C4-2B (cell line): ENCODE results near the gene ZNF169.

Experiments used
- CTCF ChIP-seq: fragments of 450-650 bp; conservative IDR thresholded peaks from 2 replicates; pipeline ENCODE4 v1.5.1; 2017; ENCODE audit warnings: mild to moderate bottlenecking
- ZFX ChIP-seq: fragments of 450-650 bp; IDR thresholded peaks from 2 replicates; pipeline ENCODE4 v1.6.1; 2017

DNA sequence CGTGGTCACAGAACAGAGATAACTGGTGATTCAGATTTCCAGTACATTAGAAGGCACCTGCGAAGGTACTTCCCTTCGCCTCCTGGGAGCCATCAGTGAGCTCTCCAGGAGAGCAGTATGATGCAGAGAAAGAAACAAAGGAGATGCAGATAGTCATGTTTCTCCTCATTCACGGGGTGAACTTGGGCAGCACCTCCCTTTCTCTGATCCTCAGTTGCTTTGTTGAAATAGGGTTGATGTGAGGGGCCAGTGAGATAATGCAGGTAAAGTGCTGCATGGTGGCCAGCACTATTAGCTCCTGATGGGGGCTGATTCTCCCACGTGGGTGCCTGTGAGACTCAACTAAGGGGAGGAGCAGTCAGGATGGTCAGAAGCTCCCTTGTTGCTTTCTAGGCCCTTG lies 46.6 kb upstream of the ZNF169 start:
- TF ChIP-seq CTCF (no peak), ZFX (no peak)
